ENCODE data around the gene FBXW11. TPM values are rescaled to one million over a fixed set of nuclear protein-coding genes. Genes with fewer than 3 reads are reported as not detected.

Gene FBXW11
- total RNA-seq, 1 experiment from 2014 or later, result 85.3 TPM

- Histone ChIP-seq H3K27me3 (ENCODE audit: insufficient read depth, low read length) (no peaks in the 10 kb centered on the region), H3K79me1 (ENCODE audit: insufficient read depth, low read depth, low read length, poor library complexity, severe bottlenecking) (no peaks in the 10 kb centered on the region), H3K4me1 (ENCODE audit: insufficient read depth, low read length) (no peaks in the 10 kb centered on the region), H3K18ac (ENCODE audit: insufficient read length, low read depth, low read length) (no peak overlapping the region), H3K9ac (ENCODE audit: extremely low read depth, insufficient read length, low read length) (no peak overlapping the region), H4K91ac (ENCODE audit: insufficient read length, low read depth, low read length) (no peak overlapping the region), H2BK20ac (ENCODE audit: low read depth, low read length, poor library complexity, severe bottlenecking) (no peak overlapping the region), H2BK12ac (ENCODE audit: insufficient read length, low read depth, low read length) (no peak overlapping the region), H2BK120ac (ENCODE audit: low read depth, low read length, poor library complexity, severe bottlenecking) (no peak overlapping the region), H2AK5ac (ENCODE audit: insufficient read length, low read length) (no peak overlapping the region), H2BK5ac (ENCODE audit: insufficient read length, low read length) (no peak overlapping the region), H3K56ac (ENCODE audit: insufficient read length, low read depth, low read length) (no peak overlapping the region), H3K14ac (ENCODE audit: insufficient read depth, low read length) (no peak overlapping the region), H3K27ac (ENCODE audit: insufficient read length, low read depth, low read length) (no peak overlapping the region), H3K9me3 (ENCODE audit: control insufficient read depth, low read depth, low read length) (no peaks in the 10 kb centered on the region), H2BK15ac (ENCODE audit: low read depth, low read length) (no peak overlapping the region), H3K23ac (ENCODE audit: insufficient read length, low read depth, low read length) (no peak overlapping the region), H4K8ac (replicated peaks; ENCODE audit: insufficient read length, low read depth, low read length) (no peak overlapping the region), H3T11ph (ENCODE audit: low read length) (no peak overlapping the region), H3K4ac (ENCODE audit: low read depth, low read length) (no peak overlapping the region), H3K4me2 (ENCODE audit: insufficient read depth, insufficient read length, low read length) (no peak overlapping the region), H4K5ac (ENCODE audit: insufficient read length, low read depth, low read length) (no peak overlapping the region), H2AFZ (ENCODE audit: low read length) (no peak overlapping the region), H3K23me2 (ENCODE audit: insufficient read length, low read depth, low read length, poor library complexity, severe bottlenecking) (no peaks in the 10 kb centered on the region), H4K20me1 (ENCODE audit: control insufficient read depth, insufficient read depth, insufficient read length) (no peaks in the 10 kb centered on the region), H3K79me2 (ENCODE audit: insufficient read depth, low read length) (no peaks in the 10 kb centered on the region)
- peaks cover 19 to 29% of the 10 kb centered on the region in 2 experiments for H3K4me1 Mint-ChIP-seq
- peak; percentile 69 for DNase-seq
- peaks cover under 1% of the 10 kb centered on the region for H3K27me3 Mint-ChIP-seq (ENCODE audit: low read depth)
- TF ChIP-seq, protein P1, sequence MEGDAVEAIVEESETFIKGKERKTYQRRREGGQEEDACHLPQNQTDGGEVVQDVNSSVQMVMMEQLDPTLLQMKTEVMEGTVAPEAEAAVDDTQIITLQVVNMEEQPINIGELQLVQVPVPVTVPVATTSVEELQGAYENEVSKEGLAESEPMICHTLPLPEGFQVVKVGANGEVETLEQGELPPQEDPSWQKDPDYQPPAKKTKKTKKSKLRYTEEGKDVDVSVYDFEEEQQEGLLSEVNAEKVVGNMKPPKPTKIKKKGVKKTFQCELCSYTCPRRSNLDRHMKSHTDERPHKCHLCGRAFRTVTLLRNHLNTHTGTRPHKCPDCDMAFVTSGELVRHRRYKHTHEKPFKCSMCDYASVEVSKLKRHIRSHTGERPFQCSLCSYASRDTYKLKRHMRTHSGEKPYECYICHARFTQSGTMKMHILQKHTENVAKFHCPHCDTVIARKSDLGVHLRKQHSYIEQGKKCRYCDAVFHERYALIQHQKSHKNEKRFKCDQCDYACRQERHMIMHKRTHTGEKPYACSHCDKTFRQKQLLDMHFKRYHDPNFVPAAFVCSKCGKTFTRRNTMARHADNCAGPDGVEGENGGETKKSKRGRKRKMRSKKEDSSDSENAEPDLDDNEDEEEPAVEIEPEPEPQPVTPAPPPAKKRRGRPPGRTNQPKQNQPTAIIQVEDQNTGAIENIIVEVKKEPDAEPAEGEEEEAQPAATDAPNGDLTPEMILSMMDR (conservative IDR thresholded peaks at IDR 0.05), result peak; percentile 79
- WGBS (ENCODE audit: extremely low coverage, insufficient read length, low lambda C conversion rate), result no CpG with 5 or more reads among the region's 9 CpGs
- H3K9me3 Mint-ChIP-seq, result no peaks in the 10 kb centered on the region; a peak in 1 of 5 replicates
- no peak overlapping the region for H3K4me3 Mint-ChIP-seq
- peak overlapping the region in 1 of 3 experiments; percentile 37; a peak in 2 of 7 replicates for H3K27ac Mint-ChIP-seq
- peaks cover 3 to 6% (median 4%) of the 10 kb centered on the region in 3 experiments; a peak in 3 of 7 replicates for H3K36me3 Mint-ChIP-seq (ENCODE audit: insufficient read depth in 1 of 3, low read depth in 3 of 3)
Observed at GRCh38 chr5:171850324-171850947, 156.0 kb downstream of the FBXW11 start.
